IMR-90 (cell line): ENCODE data around the gene FAM228B. TPM values are rescaled to one million over a fixed set of nuclear protein-coding genes. Genes with fewer than 3 reads are reported as not detected.

ENCODE experiments used
- ATAC-seq: fragments of 200-7000 bp; cut with Tn5 transposase; 2 replicates; pipeline ENCODE4 v1.9.1; 2020; ENCODE audit warnings: low read depth, mild to moderate bottlenecking, moderate library complexity
- BruUV-seq: library from RNA; stranded (reverse); fragments of 400-500 nt; replicated peaks from 2 replicates; lab custom pipeline; 2021; lab: Mats Ljungman, UMichigan
- CTCF ChIA-PET: fragments of 300-600 bp; formaldehyde crosslinking; extraction: SDS; loops from one replicate; lab custom pipeline; 2021; ENCODE audit warnings: antibody characterized with exemption; lab: Yijun Ruan, JAX
- POLR2A ChIA-PET: fragments of 300-600 bp; sonication (Branson Sonifier 250); formaldehyde crosslinking; loops from one replicate; lab custom pipeline; 2022; ENCODE audit warnings: antibody characterized with exemption; ENCODE audit not compliant: unreplicated experiment; lab: Charles Lee
- DNase-seq: peaks from one replicate; pipeline ENCODE4 v3.0.0; 2013
- H2AFZ ChIP-seq: replicated peaks from 2 replicates; pipeline ENCODE3; 2013; ENCODE audit warnings: low read length, mild to moderate bottlenecking; ENCODE audit not compliant: poor library complexity
- H2AK5ac ChIP-seq: 2 replicates; pipeline ENCODE4 v1.6.1; 2013; ENCODE audit warnings: low read depth, low read length, inconsistent platforms
- H2AK9ac ChIP-seq: replicated peaks from 2 replicates; pipeline ENCODE3; 2013; ENCODE audit warnings: mild to moderate bottlenecking, low read depth, low read length, moderate library complexity; ENCODE audit not compliant: poor library complexity
- H2BK120ac ChIP-seq: 2 replicates; pipeline ENCODE4 v1.6.1; 2013; ENCODE audit warnings: low read depth, low read length, inconsistent platforms
- H2BK15ac ChIP-seq: 3 replicates; pipeline ENCODE4 v1.6.1; 2013; ENCODE audit warnings: low read depth, low read length, inconsistent platforms
- H2BK20ac ChIP-seq: 2 replicates; pipeline ENCODE4 v1.6.1; 2013; ENCODE audit warnings: low read depth, mild to moderate bottlenecking, inconsistent platforms, low read length, moderate library complexity
- H2BK5ac ChIP-seq: 2 replicates; pipeline ENCODE4 v1.6.1; 2013; ENCODE audit warnings: mild to moderate bottlenecking, low read depth, low read length, inconsistent platforms; ENCODE audit not compliant: poor library complexity, severe bottlenecking
- H3K14ac ChIP-seq: replicated peaks from 2 replicates; pipeline ENCODE4 v1.6.1; 2013; ENCODE audit warnings: low read depth, low read length, inconsistent platforms
- H3K18ac ChIP-seq: 2 replicates; pipeline ENCODE4 v1.6.1; 2013; ENCODE audit warnings: low read depth, low read length, control low read depth
- H3K23ac ChIP-seq: 2 replicates; pipeline ENCODE4 v1.6.1; 2013; ENCODE audit warnings: low read depth, low read length, inconsistent platforms
- H3K27ac ChIP-seq: 2 replicates; pipeline ENCODE4 v1.5.1; 2013; ENCODE audit warnings: mild to moderate bottlenecking, control low read depth, low read length; ENCODE audit not compliant: insufficient read depth
- H3K27me3 ChIP-seq: 2 replicates; pipeline ENCODE4 v1.6.1; 2013; ENCODE audit warnings: low read length; ENCODE audit not compliant: control insufficient read depth, insufficient read depth
- H3K36me3 ChIP-seq: 2 replicates; pipeline ENCODE4 v1.6.1; 2013; ENCODE audit warnings: low read length, mixed read lengths; ENCODE audit not compliant: control insufficient read depth, insufficient read depth
- H3K4ac ChIP-seq: 2 replicates; pipeline ENCODE4 v1.6.1; 2013; ENCODE audit warnings: low read depth, low read length, inconsistent platforms
- H3K4me1 ChIP-seq: 2 replicates; pipeline ENCODE4 v1.6.1; 2013; ENCODE audit warnings: low read length, mixed read lengths; ENCODE audit not compliant: control insufficient read depth, insufficient read depth
- H3K4me2 ChIP-seq: 2 replicates; pipeline ENCODE4 v1.6.1; 2013; ENCODE audit warnings: low read depth, mild to moderate bottlenecking, control low read depth, low read length, moderate library complexity
- H3K4me3 ChIP-seq: 2 replicates; pipeline ENCODE4 v1.5.1; 2013; ENCODE audit warnings: low read depth, mild to moderate bottlenecking, control low read depth, low read length, moderate library complexity; ENCODE audit not compliant: insufficient read depth
- H3K56ac ChIP-seq: 2 replicates; pipeline ENCODE4 v1.6.1; 2013; ENCODE audit warnings: low read length, inconsistent platforms; ENCODE audit not compliant: insufficient read depth; ENCODE audit errors: extremely low read depth
- H3K79me1 ChIP-seq, 2 experiments: 2 replicates each; pipeline ENCODE4 v1.6.1; 2013; ENCODE audit warnings: low read length in 2 of 2, inconsistent platforms in 1 of 2, low read depth in 1 of 2
- H3K9ac ChIP-seq: 2 replicates; pipeline ENCODE4 v1.6.1; 2013; ENCODE audit warnings: low read depth, low read length, control low read depth
- H3K9me1 ChIP-seq: 2 replicates; pipeline ENCODE4 v1.6.1; 2013; ENCODE audit warnings: low read length, inconsistent platforms; ENCODE audit not compliant: insufficient read depth
- H3K9me3 ChIP-seq: 2 replicates; pipeline ENCODE4 v1.6.1; 2013; ENCODE audit warnings: low read length; ENCODE audit not compliant: control insufficient read depth, insufficient read depth
- H4K20me1 ChIP-seq: 2 replicates; pipeline ENCODE4 v1.6.1; 2013; ENCODE audit warnings: low read length, inconsistent platforms; ENCODE audit not compliant: insufficient read depth
- H4K5ac ChIP-seq: 2 replicates; pipeline ENCODE4 v1.6.1; 2013; ENCODE audit warnings: mild to moderate bottlenecking, low read depth, low read length, control low read depth
- H4K8ac ChIP-seq, 2 experiments: 2 replicates each; pipeline ENCODE4 v1.6.1; 2013; ENCODE audit warnings: low read depth in 2 of 2, low read length in 2 of 2, control low read depth in 1 of 2, inconsistent platforms in 1 of 2
- H4K91ac ChIP-seq: 2 replicates; pipeline ENCODE4 v1.6.1; 2013; ENCODE audit warnings: low read depth, low read length, inconsistent platforms; ENCODE audit not compliant: insufficient read depth
- BHLHE40 ChIP-seq: fragments of 150-350 bp; IDR thresholded peaks from 2 replicates; pipeline ENCODE4 v1.6.1; 2016; ENCODE audit warnings: mild to moderate bottlenecking, low read depth, low read length
- CEBPB ChIP-seq: IDR thresholded peaks from 2 replicates; pipeline ENCODE4 v1.6.1; 2012; ENCODE audit warnings: low read depth, low read length, improper control_type of control experiment
- CHD1 ChIP-seq: IDR thresholded peaks from 2 replicates; pipeline ENCODE4 v1.6.1; 2012; ENCODE audit warnings: low read depth, low read length, improper control_type of control experiment
- FOS ChIP-seq: fragments of 150-350 bp; IDR thresholded peaks from 2 replicates; pipeline ENCODE4 v1.6.1; 2016; ENCODE audit warnings: low read depth, low read length
- MAFK ChIP-seq: IDR thresholded peaks from 2 replicates; pipeline ENCODE4 v1.6.1; 2012; ENCODE audit warnings: low read depth, low read length, improper control_type of control experiment
- MAZ ChIP-seq: IDR thresholded peaks from 2 replicates; pipeline ENCODE4 v1.6.1; 2012; ENCODE audit warnings: low read depth, mild to moderate bottlenecking, low read length, improper control_type of control experiment, moderate library complexity, borderline replicate concordance
- MXI1 ChIP-seq: IDR thresholded peaks from 2 replicates; pipeline ENCODE4 v1.6.1; 2012; ENCODE audit warnings: low read depth, mild to moderate bottlenecking, low read length, moderate library complexity, borderline replicate concordance
- NFE2L2 ChIP-seq: fragments of 150-350 bp; IDR thresholded peaks from 2 replicates; pipeline ENCODE4 v1.6.1; 2016; ENCODE audit warnings: low read depth, mild to moderate bottlenecking, low read length
- POLR2A ChIP-seq: IDR thresholded peaks from 2 replicates; pipeline ENCODE4 v1.6.1; 2012; ENCODE audit warnings: mild to moderate bottlenecking, low read depth, low read length
- RAD21 ChIP-seq: IDR thresholded peaks from 2 replicates; pipeline ENCODE4 v1.6.1; 2012; ENCODE audit warnings: low read length, improper control_type of control experiment
- RCOR1 ChIP-seq: IDR thresholded peaks from 2 replicates; pipeline ENCODE4 v1.6.1; 2012; ENCODE audit warnings: mild to moderate bottlenecking, low read length, improper control_type of control experiment; ENCODE audit not compliant: insufficient replicate concordance
- RFX5 ChIP-seq: IDR thresholded peaks from 2 replicates; pipeline ENCODE4 v1.8.0; 2012; ENCODE audit warnings: low read depth, mild to moderate bottlenecking, low read length, moderate library complexity
- SMC3 ChIP-seq: fragments of 150-350 bp; IDR thresholded peaks from 2 replicates; pipeline ENCODE4 v1.6.1; 2016; ENCODE audit warnings: low read depth, mild to moderate bottlenecking, antibody characterized with exemption, low read length, moderate library complexity
- USF2 ChIP-seq: fragments of 150-350 bp; IDR thresholded peaks from 2 replicates; pipeline ENCODE4 v1.6.1; 2017; ENCODE audit warnings: mild to moderate bottlenecking, antibody characterized with exemption, low read length, low read depth
- WGBS, 2 experiments: methylation state at CpG; one replicate each; pipeline versions ENCODE4 v1.1.5 to v1.1.7; 2013; ENCODE audit warnings: missing lambda C conversion rate in 2 of 2; ENCODE audit not compliant: insufficient read length in 1 of 2; ENCODE audit errors: extremely low coverage in 2 of 2; 5-methylcytosine and 5-hydroxymethylcytosine counted together
- dilution Hi-C: fragments of 300-500 bp; cut with HindIII; formaldehyde crosslinking; loops from one replicate; pipeline ENCODE4 v1.14.3; 2018; ENCODE audit warnings: low sequenced_read_pairs; ENCODE audit not compliant: unreplicated experiment
- in situ Hi-C: fragments of 300-500 bp; cut with MboI; formaldehyde crosslinking; loops from 3 replicates; pipeline ENCODE4 v1.14.3; 2019; ENCODE audit warnings: low sequenced_read_pairs, inconsistent platforms, mixed read lengths
- intact Hi-C: fragments of 100-400 bp; cut with micrococcal nuclease; formaldehyde crosslinking; loops from 2 replicates; pipeline ENCODE4 v1.10.0; 2022
- polyA plus RNA-seq, 3 experiments: library from polyadenylated mRNA; depleted of rRNA; stranded (reverse); fragments of >200 nt; gene quantifications; 2 replicates each; pipeline ENCODE4 v1.2.3, GENCODE V29; 2012; ENCODE audit warnings: low replicate concordance in 1 of 3
- total RNA-seq: library from RNA; depleted of rRNA; stranded (reverse); fragments of >200 nt; gene quantifications from 2 replicates; pipeline ENCODE4 v1.2.3, GENCODE V29; 2012
- TF ChIP-seq, protein P1 (sequence below): conservative IDR thresholded peaks from 2 replicates; pipeline ENCODE4 v1.5.1; 2012; ENCODE audit warnings: mild to moderate bottlenecking, low read depth, low read length, improper control_type of control experiment
- TF ChIP-seq, protein P2 (sequence below): fragments of 150-350 bp; IDR thresholded peaks from 2 replicates; pipeline ENCODE4 v1.6.1; 2016; ENCODE audit warnings: low read depth, mild to moderate bottlenecking, low read length, moderate library complexity, borderline replicate concordance

FAM228B gene
- total and polyA plus RNA-seq, 2 of the 4 experiments (the other 2 are of a cell fraction) = 2.0 to 2.9 TPM

GRCh38 chr2:24088821-24089359, 34.4 kb upstream of the FAM228B start:
- H3K4ac ChIP-seq = no peak overlapping the region
- no peak overlapping the region for H4K91ac ChIP-seq
- in situ Hi-C loops = no loop called here
- no peak overlapping the region for H3K56ac ChIP-seq
- peaks cover 0 to 7% of the 10 kb centered on the region in 2 experiments; a peak in 2 of 4 replicates for H3K79me1 ChIP-seq
- no peak for DNase-seq
- no peak overlapping the region for H3K23ac ChIP-seq
- no peaks in the 10 kb centered on the region for H3K27me3 ChIP-seq
- H3K27ac ChIP-seq = no peak overlapping the region
- dilution Hi-C loops = no loop called here
- no peaks in the 10 kb centered on the region for H3K9me3 ChIP-seq
- H3K36me3 ChIP-seq = no peaks in the 10 kb centered on the region
- H3K14ac ChIP-seq = no peak overlapping the region
- no peak overlapping the region for H2BK120ac ChIP-seq
- H3K4me3 ChIP-seq = no peak overlapping the region
- 63% methylated on average over 2 of the region's 2 CpGs; no CpG with 5 or more reads in 1 of the 2 experiments for WGBS, 2 experiments
- no peak overlapping the region for H2BK15ac ChIP-seq
- H2BK5ac ChIP-seq = no peak overlapping the region
- H3K4me1 ChIP-seq = peaks cover 2% of the 10 kb centered on the region; the same call in 1 of the 2 replicates
- intact Hi-C loops = no loop called here
- H4K5ac ChIP-seq = no peak overlapping the region
- no TSS peak for BruUV-seq
- ChIA-PET CTCF (no interaction called here), POLR2A (no interaction called here)
- H4K8ac ChIP-seq = no peak overlapping the region
- H3K4me2 ChIP-seq = no peak overlapping the region
- H3K9ac ChIP-seq = no peak overlapping the region
- TF ChIP-seq CHD1 (no peak), USF2 (no peak), SMC3 (no peak), POLR2A (no peak), MAZ (no peak), RCOR1 (no peak), MXI1 (no peak), RFX5 (no peak), RAD21 (no peak), CEBPB (no peak), MAFK (no peak), FOS (no peak), BHLHE40 (no peak), NFE2L2 (no peak)
- TF ChIP-seq, protein P1, sequence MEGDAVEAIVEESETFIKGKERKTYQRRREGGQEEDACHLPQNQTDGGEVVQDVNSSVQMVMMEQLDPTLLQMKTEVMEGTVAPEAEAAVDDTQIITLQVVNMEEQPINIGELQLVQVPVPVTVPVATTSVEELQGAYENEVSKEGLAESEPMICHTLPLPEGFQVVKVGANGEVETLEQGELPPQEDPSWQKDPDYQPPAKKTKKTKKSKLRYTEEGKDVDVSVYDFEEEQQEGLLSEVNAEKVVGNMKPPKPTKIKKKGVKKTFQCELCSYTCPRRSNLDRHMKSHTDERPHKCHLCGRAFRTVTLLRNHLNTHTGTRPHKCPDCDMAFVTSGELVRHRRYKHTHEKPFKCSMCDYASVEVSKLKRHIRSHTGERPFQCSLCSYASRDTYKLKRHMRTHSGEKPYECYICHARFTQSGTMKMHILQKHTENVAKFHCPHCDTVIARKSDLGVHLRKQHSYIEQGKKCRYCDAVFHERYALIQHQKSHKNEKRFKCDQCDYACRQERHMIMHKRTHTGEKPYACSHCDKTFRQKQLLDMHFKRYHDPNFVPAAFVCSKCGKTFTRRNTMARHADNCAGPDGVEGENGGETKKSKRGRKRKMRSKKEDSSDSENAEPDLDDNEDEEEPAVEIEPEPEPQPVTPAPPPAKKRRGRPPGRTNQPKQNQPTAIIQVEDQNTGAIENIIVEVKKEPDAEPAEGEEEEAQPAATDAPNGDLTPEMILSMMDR = no peak
- TF ChIP-seq, protein P2, sequence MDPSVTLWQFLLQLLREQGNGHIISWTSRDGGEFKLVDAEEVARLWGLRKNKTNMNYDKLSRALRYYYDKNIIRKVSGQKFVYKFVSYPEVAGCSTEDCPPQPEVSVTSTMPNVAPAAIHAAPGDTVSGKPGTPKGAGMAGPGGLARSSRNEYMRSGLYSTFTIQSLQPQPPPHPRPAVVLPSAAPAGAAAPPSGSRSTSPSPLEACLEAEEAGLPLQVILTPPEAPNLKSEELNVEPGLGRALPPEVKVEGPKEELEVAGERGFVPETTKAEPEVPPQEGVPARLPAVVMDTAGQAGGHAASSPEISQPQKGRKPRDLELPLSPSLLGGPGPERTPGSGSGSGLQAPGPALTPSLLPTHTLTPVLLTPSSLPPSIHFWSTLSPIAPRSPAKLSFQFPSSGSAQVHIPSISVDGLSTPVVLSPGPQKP = no peak
- H2AFZ ChIP-seq = no peak overlapping the region
- H2AK9ac ChIP-seq = no peak overlapping the region
- H4K20me1 ChIP-seq = no peaks in the 10 kb centered on the region
- H2BK20ac ChIP-seq = no peak overlapping the region
- H2AK5ac ChIP-seq = no peak overlapping the region
- peaks cover 6% of the 10 kb centered on the region for H3K9me1 ChIP-seq
- H3K18ac ChIP-seq = no peak overlapping the region
- ATAC-seq = no peak
